SK-N-SH (cell line): Measurements from ENCODE around the gene CCL4.

ENCODE experiments used
- CTCF ChIP-seq: fragments of 200-600 bp; sonication (generic); IDR thresholded peaks from 2 replicates; pipeline ENCODE4 v1.6.1; 2017; ENCODE audit warnings: antibody characterized with exemption, mild to moderate bottlenecking, moderate library complexity
- EZH2phosphoT487 ChIP-seq: fragments of 200-600 bp; sonication (generic); IDR thresholded peaks from 2 replicates; pipeline ENCODE4 v1.6.1; 2017; ENCODE audit warnings: low read depth, mixed run types, mild to moderate bottlenecking, antibody characterized with exemption, moderate library complexity, borderline replicate concordance
- IRF3 ChIP-seq: fragments of 150-350 bp; IDR thresholded peaks from 2 replicates; pipeline ENCODE4 v1.6.1; 2016; ENCODE audit warnings: mild to moderate bottlenecking, low read depth, low read length
- JUND ChIP-seq: IDR thresholded peaks from 2 replicates; pipeline ENCODE4 v1.4.0; 2012
- MAX ChIP-seq: IDR thresholded peaks from 2 replicates; pipeline ENCODE4 v1.4.0; 2012; ENCODE audit warnings: low read depth
- MXI1 ChIP-seq: IDR thresholded peaks from 2 replicates; pipeline ENCODE4 v1.6.1; 2012; ENCODE audit warnings: mild to moderate bottlenecking, low read depth, low read length, improper control_type of control experiment
- NRF1 ChIP-seq: IDR thresholded peaks from 2 replicates; pipeline ENCODE4 v1.6.1; 2012; ENCODE audit warnings: low read depth, mild to moderate bottlenecking, low read length
- PBX3 ChIP-seq: IDR thresholded peaks from 2 replicates; pipeline ENCODE4; 2012
- POLR2AphosphoS5 ChIP-seq: IDR thresholded peaks from 2 replicates; pipeline ENCODE4 v1.6.1; 2012; ENCODE audit warnings: low read depth, low read length
- RAD21 ChIP-seq: IDR thresholded peaks from 2 replicates; pipeline ENCODE4 v1.6.1; 2012; ENCODE audit warnings: mild to moderate bottlenecking, low read length
- REST ChIP-seq: IDR thresholded peaks from 2 replicates; pipeline ENCODE4 v1.6.1; 2012; ENCODE audit warnings: mild to moderate bottlenecking, low read depth, low read length, moderate library complexity
- TAF1 ChIP-seq: IDR thresholded peaks from 2 replicates; pipeline ENCODE4 v1.6.1; 2012; ENCODE audit warnings: low read depth, mild to moderate bottlenecking, low read length, moderate library complexity, borderline replicate concordance
- YY1 ChIP-seq: IDR thresholded peaks from 2 replicates; pipeline ENCODE4 v1.4.0; 2012; ENCODE audit warnings: low read depth, mild to moderate bottlenecking

GRCh38 chr17:36055171-36055570, 48.5 kb upstream of the CCL4 start:
- TF ChIP-seq JUND, result no peak
- no peak for TF ChIP-seq RAD21
- no peak for TF ChIP-seq CTCF
- no peak for TF ChIP-seq REST
- TF ChIP-seq YY1, result no peak
- TF ChIP-seq IRF3, result no peak
- TF ChIP-seq MXI1, result no peak
- no peak for TF ChIP-seq NRF1
- TF ChIP-seq EZH2phosphoT487, result no peak
- no peak for TF ChIP-seq POLR2AphosphoS5
- no peak for TF ChIP-seq MAX
- TF ChIP-seq TAF1, result no peak
- TF ChIP-seq PBX3, result no peak
